ENCODE results near the gene TRMO.

The TRMO gene

DNA sequence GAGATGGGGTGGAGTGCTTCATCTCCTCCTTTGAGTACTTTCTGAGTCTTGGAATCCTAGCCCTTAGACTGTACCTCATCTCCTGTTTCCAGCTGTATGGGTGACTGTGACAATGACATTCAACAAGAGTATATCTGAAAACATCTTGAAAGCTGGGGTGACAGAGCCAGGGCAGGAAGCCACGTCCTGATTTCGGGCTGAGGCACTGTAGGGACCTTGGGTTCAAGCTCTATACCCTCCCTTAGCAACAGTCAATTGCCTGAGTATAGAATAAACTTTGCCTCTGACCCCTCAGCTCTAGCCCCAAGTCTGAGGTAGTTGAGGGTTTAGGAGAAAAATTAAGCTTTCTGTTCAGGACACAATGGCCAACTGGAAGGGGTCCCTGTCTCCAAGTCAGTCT, 63.0 kb downstream of the TRMO start:
- DNase-seq (ENCODE audit: low read depth in 1 of 2, low spot score in 1 of 2): no peak
- peaks cover 49% of the 10 kb centered on the region for H3K27me3 ChIP-seq (ENCODE audit: insufficient read depth, poor library complexity, severe bottlenecking)
- no peak overlapping the region for H3K27ac ChIP-seq (replicated peaks)
- TF ChIP-seq, protein P1, sequence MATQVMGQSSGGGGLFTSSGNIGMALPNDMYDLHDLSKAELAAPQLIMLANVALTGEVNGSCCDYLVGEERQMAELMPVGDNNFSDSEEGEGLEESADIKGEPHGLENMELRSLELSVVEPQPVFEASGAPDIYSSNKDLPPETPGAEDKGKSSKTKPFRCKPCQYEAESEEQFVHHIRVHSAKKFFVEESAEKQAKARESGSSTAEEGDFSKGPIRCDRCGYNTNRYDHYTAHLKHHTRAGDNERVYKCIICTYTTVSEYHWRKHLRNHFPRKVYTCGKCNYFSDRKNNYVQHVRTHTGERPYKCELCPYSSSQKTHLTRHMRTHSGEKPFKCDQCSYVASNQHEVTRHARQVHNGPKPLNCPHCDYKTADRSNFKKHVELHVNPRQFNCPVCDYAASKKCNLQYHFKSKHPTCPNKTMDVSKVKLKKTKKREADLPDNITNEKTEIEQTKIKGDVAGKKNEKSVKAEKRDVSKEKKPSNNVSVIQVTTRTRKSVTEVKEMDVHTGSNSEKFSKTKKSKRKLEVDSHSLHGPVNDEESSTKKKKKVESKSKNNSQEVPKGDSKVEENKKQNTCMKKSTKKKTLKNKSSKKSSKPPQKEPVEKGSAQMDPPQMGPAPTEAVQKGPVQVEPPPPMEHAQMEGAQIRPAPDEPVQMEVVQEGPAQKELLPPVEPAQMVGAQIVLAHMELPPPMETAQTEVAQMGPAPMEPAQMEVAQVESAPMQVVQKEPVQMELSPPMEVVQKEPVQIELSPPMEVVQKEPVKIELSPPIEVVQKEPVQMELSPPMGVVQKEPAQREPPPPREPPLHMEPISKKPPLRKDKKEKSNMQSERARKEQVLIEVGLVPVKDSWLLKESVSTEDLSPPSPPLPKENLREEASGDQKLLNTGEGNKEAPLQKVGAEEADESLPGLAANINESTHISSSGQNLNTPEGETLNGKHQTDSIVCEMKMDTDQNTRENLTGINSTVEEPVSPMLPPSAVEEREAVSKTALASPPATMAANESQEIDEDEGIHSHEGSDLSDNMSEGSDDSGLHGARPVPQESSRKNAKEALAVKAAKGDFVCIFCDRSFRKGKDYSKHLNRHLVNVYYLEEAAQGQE (IDR thresholded peaks at IDR 0.05; ENCODE audit: insufficient replicate concordance, low read depth): no peak
- TF ChIP-seq SPI1 (IDR thresholded peaks at IDR 0.05; ENCODE audit: borderline replicate concordance, low read depth) (no peak), POLR2AphosphoS5 (IDR thresholded peaks at IDR 0.05; ENCODE audit: low read depth) (no peak), GABPA (IDR thresholded peaks at IDR 0.05; ENCODE audit: low read depth) (no peak)
- TF ChIP-seq, protein P2, sequence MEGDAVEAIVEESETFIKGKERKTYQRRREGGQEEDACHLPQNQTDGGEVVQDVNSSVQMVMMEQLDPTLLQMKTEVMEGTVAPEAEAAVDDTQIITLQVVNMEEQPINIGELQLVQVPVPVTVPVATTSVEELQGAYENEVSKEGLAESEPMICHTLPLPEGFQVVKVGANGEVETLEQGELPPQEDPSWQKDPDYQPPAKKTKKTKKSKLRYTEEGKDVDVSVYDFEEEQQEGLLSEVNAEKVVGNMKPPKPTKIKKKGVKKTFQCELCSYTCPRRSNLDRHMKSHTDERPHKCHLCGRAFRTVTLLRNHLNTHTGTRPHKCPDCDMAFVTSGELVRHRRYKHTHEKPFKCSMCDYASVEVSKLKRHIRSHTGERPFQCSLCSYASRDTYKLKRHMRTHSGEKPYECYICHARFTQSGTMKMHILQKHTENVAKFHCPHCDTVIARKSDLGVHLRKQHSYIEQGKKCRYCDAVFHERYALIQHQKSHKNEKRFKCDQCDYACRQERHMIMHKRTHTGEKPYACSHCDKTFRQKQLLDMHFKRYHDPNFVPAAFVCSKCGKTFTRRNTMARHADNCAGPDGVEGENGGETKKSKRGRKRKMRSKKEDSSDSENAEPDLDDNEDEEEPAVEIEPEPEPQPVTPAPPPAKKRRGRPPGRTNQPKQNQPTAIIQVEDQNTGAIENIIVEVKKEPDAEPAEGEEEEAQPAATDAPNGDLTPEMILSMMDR (IDR thresholded peaks at IDR 0.05; ENCODE audit: insufficient read depth, low read length): no peak
- H3K4me3 ChIP-seq (replicated peaks; ENCODE audit: insufficient read depth, low read length): no peak overlapping the region

DNA sequence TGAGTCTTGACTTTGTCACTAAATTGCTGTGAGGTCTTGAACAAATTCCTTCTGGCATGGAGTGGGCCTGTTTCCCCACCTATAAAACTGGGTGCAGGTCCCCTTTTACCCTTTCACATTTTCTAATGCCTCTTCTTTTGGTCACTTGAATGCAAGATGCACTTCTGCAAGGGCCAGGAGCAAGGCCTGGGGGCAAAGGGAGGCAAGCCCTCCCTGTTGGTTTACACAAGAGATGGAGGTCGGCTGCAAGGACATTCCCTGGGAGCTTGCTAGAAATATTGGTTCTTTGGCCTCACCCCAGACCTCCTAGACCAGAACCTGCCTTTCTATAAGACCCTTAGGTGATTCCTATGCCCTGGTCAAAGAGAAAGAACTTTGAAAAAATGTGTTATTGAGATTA, 63.5 kb downstream of the TRMO start:
- TF ChIP-seq, protein P2 (IDR thresholded peaks at IDR 0.05; ENCODE audit: insufficient read depth, low read length): no peak
- TF ChIP-seq POLR2AphosphoS5 (IDR thresholded peaks at IDR 0.05; ENCODE audit: low read depth) (no peak), GABPA (IDR thresholded peaks at IDR 0.05; ENCODE audit: low read depth) (no peak), SPI1 (IDR thresholded peaks at IDR 0.05; ENCODE audit: borderline replicate concordance, low read depth) (no peak)
- TF ChIP-seq, protein P1 (IDR thresholded peaks at IDR 0.05; ENCODE audit: insufficient replicate concordance, low read depth): no peak
- Histone ChIP-seq H3K4me3 (replicated peaks; ENCODE audit: insufficient read depth, low read length) (no peak overlapping the region), H3K27me3 (ENCODE audit: insufficient read depth, poor library complexity, severe bottlenecking) (peaks cover 49% of the 10 kb centered on the region), H3K27ac (replicated peaks) (no peak overlapping the region)
- DNase-seq (ENCODE audit: low read depth in 1 of 2, low spot score in 1 of 2): no peak

DNA sequence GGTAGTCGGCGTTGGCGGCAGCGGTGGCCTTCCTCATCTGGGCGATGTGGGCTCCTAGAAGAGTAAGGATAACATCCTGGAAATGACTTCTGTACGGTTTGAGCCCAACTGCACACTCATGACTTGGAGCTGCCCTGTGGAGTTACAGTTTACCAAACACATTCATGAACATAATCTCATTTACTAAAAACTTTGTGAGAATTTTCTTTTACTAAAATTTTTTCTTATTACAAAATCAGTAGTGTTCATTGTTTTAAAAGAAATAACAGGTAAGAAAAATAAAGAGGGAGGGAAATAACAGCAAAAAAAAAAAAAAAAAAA, 63.9 kb downstream of the TRMO start:
- H3K27me3 ChIP-seq (ENCODE audit: insufficient read depth, poor library complexity, severe bottlenecking): peaks cover 52% of the 10 kb centered on the region
- TF ChIP-seq, protein P1 (IDR thresholded peaks at IDR 0.05; ENCODE audit: insufficient replicate concordance, low read depth): no peak
- TF ChIP-seq POLR2AphosphoS5 (IDR thresholded peaks at IDR 0.05; ENCODE audit: low read depth) (no peak), GABPA (IDR thresholded peaks at IDR 0.05; ENCODE audit: low read depth) (no peak), SPI1 (IDR thresholded peaks at IDR 0.05; ENCODE audit: borderline replicate concordance, low read depth) (no peak)
- TF ChIP-seq, protein P2 (IDR thresholded peaks at IDR 0.05; ENCODE audit: insufficient read depth, low read length): no peak
- H3K4me3 ChIP-seq (replicated peaks; ENCODE audit: insufficient read depth, low read length): no peak overlapping the region
- no peak for DNase-seq (ENCODE audit: low read depth in 1 of 2, low spot score in 1 of 2)
- H3K27ac ChIP-seq (replicated peaks): no peak overlapping the region
